ENCODE results near the gene CADM1.

- TF ChIP-seq CTCF (IDR thresholded peaks at IDR 0.05; ENCODE audit: poor library complexity), result no peak
- no peak for TF ChIP-seq EZH2 (IDR thresholded peaks at IDR 0.05; ENCODE audit: borderline replicate concordance)
- no peak for TF ChIP-seq EZH2phosphoT487 (IDR thresholded peaks at IDR 0.05; ENCODE audit: low read depth, severe bottlenecking, unreplicated experiment)
Observed at GRCh38 chr11:115407496-115407895, 96.7 kb downstream of the CADM1 start.
